ENCODE measurements around the gene DRAXIN. TPM values are rescaled to one million over a fixed set of nuclear protein-coding genes. Genes with fewer than 3 reads are reported as not detected.

The DRAXIN gene
- total RNA-seq, 1 donor from 2014 or later, result 137 TPM

DNA sequence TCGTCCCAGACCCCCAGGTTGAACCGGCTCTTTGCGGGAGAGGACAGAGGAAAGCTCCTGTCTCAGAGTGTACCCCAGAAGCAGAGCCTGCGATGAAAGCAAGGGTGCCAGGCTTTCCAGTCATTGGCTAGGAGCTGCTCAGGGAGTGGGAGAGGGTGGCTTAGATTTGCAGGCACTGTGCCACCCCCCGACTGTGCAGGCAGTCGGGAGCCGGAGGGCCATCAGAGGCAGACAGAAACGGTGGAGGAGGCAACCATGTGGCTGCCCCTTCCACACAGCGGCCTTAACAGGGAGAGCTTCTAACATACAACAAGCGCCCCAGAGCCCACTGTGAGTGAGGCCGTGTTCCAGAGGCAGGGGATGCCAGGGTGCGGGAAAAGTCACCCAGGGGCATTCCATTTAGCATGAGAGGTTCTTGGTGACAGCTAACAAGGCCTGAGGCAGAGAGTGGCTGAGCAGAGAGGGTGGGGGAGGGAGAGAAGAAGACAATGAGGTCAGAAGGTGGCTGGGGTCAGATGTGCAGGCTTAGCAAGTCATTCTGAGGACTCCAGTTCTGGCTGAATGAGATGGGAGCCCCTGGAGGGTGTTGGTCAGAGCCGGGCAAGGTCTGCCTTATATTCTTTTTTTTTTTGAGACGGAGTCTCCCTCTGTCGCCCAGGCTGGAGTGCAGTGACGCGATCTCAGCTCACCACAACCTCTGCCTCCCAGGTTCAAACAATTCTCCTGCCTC, 61.0 kb downstream of the DRAXIN start:
- FAIRE-seq (no peak), DNase-seq (ENCODE audit: low spot score in 2 of 2) (no peak)

DNA sequence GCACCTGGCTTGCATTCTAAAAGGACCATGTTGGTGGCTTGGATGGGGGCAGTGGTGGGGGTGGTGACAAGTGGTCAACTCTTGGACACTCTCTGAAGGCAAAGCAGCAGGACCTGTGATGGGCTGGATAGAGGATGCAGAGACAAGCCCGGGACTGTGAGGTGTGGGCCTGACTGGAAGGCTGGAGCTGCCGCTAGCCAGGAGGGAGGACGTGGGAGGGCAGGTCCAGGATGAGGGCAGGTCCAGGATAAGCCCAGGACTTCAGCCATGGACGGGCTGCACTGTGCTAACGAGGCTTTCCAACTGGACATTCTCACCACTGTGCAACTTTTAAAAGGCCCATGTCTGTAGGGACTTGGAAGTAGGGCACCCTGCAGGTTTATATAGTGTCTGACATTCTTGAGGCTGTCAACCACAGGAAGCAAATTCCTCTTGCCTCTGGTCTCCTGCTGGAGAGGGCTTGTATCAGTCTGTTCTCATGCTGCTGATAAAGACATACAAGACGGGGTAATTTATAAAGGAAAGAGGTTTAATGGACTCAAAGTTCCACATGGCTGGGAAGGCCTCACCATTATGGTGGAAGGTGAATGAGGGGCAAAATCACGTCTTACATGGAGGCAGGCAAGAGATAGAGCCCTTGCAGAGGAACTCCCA, 62.2 kb downstream of the DRAXIN start:
- no peak for FAIRE-seq
- no peak for DNase-seq (ENCODE audit: low spot score in 2 of 2)

DNA sequence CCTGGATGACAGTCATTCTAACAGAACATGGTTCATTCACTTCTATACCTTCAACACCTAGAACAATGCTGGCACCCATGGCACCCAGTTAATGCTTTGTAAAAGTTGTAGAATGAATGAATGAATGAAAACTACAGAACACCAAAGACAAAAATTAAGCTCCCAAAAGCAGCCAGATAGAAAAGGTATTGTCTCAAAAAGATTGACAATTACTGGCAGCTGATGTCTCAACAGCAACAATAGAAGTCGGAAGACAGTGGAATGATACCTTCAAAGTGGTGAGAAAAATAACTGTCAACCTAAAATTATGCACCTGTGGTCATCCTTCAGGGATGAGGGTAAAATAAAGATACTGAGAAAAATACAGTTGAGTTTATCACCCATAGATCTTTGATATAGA, 65.5 kb downstream of the DRAXIN start:
- FAIRE-seq (no peak), DNase-seq (ENCODE audit: low spot score in 2 of 2) (no peak)

DNA sequence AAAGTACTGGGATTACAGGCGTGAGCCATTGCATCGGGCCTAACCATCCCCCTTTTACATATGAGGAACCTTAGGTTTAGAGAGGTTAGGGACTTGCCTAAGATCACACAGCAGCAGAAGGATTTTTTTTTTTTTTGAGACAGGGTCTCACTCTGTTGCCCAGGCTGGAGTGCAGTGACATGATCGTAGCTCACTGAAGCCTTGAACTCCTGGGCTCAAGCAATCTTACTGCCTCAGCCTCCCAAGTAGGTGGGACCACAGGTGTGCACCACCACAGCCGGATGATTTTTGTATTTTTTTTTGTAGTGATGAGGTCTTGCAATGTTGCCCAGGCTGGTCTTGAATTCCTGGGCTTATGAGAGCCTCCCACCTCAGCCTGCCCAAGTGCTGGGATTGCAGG, 68.3 kb downstream of the DRAXIN start:
- no peak for FAIRE-seq
- no peak for DNase-seq (ENCODE audit: low spot score in 2 of 2)

DNA sequence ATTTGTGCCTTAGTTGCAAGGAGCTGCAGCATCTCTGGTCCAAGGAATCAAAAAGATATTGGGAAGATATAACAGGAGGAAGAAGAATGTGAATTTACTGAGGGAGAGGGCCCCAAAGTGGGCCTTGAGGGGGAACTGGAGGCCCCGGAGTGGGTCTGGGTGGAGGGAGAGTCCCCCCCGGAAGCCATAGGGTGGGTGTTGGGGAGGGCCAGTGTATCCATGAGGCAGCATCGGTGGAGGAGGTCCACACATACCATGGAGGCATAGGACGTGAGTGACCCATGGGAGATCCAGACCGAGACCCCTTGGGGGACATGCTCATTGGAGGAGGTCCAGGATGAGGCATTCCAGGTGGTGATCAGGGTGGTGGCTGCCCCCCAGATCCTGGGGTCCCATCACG, 69.8 kb downstream of the DRAXIN start:
- no peak for DNase-seq (ENCODE audit: low spot score in 2 of 2)
- no peak for FAIRE-seq

DNA sequence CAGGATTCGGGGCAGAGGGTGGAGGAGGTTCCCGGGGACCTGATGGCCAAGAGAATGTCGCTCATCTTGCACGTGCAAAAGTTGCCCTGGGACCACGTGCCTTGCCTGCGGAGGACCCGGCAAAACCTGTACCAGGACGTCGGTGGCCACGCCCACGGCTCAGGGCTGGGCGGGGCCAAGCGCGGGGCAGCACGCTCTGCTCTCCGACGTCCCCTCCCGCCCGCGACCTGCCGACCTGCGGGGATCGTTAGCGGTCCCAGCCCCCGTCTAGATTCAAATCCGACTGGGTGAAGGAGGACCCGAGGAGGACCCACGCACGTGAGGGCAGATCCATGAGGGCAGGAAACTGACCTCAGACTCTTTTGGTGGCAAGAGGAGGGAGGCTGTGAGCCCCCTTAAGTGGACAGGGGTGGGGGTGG, 70.5 kb downstream of the DRAXIN start, which contains the start of gene C1orf167:
C1orf167 (plus strand) TSS at position 206 of the 419 bp plus-strand sequence. CDS start 2,208 bp downstream, outside the sequence.
- FAIRE-seq (no peak), DNase-seq (ENCODE audit: low spot score in 2 of 2) (no peak)

DNA sequence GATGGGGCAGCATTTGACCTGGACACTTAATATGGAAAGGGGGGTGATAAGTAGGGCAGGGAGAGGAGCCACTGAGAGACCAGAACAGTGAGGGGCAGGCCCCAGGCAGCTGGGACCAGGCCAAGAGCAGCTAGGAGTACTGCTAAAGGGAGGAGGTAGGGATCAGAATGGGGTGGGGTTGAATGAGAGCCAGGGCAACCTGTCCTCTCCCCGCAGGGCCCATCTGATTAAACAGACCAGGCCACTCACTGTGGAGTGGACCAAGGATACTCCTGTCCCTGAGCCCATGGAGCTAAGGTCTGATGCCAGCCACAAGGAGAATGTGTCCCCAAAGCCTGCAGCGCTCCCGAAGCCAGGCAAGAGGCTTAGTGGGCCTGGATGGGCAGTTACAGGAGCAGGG, 72.6 kb downstream of the DRAXIN start:
- DNase-seq (ENCODE audit: low spot score in 2 of 2), result no peak
- no peak for FAIRE-seq

DNA sequence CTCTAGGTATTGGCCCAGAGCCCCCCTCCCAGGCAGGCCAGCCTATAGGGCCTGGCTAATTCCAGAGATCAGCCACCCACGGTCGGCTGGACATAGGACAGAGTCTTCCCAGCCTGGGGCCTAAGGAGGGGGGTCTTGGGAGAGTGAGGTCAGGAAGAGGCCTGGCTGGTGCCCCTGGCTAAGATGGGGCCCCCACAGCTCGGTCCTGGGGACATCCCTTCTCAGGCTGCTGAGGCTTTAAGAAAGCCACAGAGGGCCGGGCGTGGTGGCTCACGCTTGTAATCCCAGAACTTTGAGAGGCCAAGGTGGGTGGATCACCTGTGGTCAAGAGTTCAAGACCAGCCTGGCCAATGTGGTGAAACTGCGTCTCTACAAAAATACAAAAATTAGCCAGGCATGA, 73.0 kb downstream of the DRAXIN start:
- DNase-seq (ENCODE audit: low spot score in 2 of 2) (no peak), FAIRE-seq (no peak)

DNA sequence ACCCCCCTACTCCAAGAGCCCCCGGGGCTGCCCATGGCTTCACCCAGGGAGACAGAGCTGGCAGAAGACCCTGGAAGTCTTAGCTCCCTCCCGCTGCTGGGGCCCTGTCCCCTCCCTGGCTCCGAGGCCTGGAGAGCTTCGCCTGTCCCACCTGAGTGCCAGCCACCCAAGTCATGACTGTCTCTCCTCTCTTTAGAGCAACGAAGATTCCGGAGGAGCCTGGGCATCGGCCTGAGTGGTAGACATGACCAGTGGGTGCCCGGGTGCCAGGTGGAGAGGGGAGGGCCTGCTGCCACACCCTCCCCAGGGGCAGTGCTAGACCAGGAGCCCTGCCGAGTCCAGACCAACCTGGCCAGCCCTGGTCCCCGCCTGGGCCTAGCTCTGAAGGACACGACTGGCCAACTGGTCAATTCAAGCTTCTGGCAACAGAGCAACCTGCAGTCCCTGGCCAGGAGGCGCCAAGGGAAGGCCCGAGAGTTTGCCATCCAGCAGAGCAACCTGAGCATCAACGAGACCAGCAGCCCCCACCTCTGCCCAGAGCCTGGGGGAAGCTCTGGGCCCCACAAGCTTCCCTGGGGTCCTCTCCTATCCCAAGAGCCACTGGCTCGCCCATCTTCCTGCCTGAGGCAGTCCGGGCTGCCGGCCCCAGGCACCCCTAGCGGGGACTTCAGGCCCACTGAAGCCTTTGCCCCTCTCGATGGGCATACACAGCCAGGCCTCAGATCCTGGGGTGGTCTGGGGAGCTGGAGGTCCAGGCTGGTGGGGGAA, 74.3 kb downstream of the DRAXIN start:
- no peak for FAIRE-seq
- DNase-seq (ENCODE audit: low spot score in 2 of 2), result no peak

DNA sequence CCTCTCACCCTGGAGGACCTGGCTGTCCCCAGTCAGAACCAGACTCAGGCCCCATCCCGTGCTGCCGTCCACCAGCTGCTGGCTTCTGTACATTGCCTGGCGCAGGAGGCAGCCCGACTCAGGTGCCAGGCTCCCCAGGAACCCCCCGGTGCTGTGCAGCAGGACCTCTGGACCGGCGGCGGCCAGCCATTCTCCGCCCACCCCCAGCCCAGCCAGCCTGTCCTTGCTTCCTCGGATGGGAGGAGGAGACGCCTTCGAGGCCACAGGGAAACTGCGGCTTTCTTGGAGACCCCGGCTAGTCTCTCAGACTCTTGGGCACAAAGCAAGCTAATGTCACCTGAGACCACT, 74.9 kb downstream of the DRAXIN start:
- FAIRE-seq, result no peak

DNA sequence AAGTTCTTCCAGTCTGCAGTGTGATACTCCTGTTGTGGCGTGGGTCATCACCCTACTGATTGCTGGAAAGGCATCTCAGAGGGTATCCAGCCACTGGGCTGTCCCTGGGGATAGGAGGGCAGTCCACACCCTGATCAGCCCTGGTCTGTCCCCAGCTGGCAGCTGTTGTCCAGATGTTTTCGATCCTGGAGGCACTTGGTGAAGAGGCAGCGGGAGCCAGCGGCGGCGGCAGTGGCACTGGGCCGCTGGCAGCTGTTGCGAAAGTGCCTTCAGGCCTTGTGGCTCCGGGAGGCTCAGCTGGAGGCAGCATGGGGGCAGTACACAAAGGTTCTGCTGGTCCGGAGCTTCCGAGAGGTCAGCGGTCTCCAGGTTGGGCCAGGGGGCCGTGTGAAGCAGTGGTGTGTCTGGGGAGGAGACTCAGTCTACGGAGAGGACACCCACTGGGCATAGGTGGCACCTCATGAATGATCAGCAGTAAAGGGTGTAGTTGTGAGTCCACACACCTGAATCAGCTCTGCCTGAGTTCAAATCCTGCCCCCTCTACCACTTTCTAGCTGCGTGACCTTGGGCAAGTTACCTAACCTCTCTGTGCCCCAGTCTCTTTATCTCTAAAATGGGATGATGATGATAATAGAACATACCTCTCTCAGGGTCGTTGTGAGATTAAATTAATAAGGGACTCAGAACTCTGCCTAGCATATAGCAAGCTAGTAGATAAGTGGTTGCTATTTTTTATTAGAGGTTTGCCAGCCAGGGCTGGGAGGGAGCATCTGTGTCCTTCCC, 76.6 kb downstream of the DRAXIN start:
- DNase-seq (ENCODE audit: low spot score in 2 of 2) (no peak), FAIRE-seq (no peak)

More for the DNA sequence above, 74.9 kb downstream of the DRAXIN start:
- DNase-seq (ENCODE audit: low spot score in 2 of 2), result no peak

DNA sequence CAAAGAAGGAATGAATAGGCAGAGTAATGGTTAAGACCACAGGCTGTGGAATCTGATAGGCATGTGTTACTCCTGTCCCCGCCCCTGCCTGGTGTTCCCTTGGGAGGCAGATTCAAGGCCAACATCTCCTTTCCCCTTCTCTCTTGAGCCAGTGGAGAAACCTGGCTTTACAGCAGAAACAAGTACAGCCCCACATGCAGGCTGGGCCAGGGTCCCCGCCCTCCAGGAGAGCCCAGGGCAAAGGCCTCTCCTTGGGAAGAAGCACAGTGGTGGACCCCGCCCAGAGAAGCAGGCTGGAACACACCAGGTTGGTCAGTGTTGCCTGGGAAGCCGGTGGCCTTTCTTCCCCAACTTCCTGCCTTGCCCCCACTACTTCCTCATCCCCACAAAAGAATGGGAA, 77.3 kb downstream of the DRAXIN start:
- FAIRE-seq, result no peak
- DNase-seq (ENCODE audit: low spot score in 2 of 2), result no peak

DNA sequence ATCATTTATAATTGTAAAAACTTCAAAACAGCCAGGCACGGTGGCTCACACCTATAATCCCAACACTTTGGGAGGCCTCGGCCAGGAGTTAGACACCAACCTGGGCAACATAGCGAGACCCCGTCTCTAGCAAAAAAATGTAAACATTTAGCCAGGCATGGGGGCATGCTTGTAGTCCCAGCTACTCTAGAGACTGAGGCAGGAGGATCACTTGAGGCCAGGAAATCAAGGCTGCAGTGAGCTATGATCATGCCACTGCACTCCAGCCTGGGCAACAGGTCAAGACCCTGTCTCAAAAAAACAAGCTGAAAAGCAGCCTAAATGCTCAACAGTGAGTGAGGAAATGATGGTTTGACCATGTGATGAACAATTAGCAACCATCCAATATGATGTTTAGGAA, 77.8 kb downstream of the DRAXIN start:
- DNase-seq (ENCODE audit: low spot score in 2 of 2) (no peak), FAIRE-seq (no peak)

DNA sequence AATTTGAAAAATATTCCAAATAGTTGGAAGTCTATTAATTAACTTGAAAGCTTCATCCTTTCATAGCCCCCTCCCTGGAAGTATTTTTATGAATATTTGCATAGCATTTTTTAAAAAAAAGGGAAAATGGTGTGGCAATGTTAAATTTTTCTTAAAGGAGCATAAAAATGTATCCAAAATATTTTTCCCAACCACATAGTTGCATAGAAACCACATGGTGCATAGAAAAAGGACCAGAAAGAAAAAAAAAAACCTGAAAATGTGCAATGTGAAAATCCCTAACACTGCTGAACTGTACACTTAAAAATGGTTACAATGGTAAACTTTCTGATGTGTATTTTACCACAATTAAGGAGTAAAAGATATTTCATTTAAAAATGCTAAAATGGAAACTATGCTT, 78.5 kb downstream of the DRAXIN start:
- DNase-seq (ENCODE audit: low spot score in 2 of 2), result no peak
- FAIRE-seq, result no peak

DNA sequence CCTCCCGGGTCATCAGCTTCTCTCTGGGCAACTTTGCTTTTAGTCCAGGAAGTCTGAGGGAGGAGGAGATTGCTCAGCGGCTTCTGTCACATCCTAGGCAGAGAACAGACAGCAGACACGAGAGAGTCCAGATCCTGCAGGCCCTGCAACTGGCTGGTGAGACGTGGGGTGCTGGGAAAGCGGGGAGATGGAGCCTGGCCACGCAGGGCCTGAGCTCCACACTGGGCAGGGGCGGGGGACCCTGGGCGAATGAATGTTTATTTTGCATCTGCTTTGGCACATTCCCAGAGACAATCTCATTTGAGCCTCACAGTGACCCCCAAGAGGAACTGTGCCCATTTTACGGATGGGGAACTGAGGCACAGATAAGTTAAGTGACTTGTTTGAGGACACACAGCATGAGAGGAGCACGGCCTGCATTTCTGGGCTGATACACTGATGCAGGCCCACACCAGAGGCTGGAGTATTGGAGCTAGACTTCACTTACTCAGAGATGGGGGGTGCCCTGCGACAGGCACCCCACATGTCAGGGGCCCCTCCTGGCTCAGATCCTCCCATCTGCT, 80.1 kb downstream of the DRAXIN start:
- FAIRE-seq (no peak), DNase-seq (ENCODE audit: low spot score in 2 of 2) (no peak)

DNA sequence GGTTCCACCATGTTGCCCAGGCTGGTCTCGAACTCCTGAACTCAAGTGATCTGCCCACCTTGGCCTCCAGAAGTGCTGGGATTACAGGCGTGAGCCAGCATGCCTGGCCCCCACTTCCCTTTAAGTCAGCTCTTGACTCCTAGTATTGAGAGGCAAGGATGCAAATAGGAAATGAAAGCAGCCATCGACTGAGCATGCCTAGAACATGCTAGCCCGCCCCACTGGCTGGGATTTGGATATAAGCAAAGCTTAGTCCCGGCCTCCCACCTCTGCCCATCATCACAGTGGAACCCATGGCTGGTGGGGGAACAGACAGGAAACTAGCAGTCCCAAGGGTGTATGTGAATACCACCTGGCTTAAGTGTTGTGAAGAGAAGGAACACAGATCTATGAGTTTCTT, 80.9 kb downstream of the DRAXIN start:
- FAIRE-seq (no peak), DNase-seq (ENCODE audit: low spot score in 2 of 2) (no peak)

DNA sequence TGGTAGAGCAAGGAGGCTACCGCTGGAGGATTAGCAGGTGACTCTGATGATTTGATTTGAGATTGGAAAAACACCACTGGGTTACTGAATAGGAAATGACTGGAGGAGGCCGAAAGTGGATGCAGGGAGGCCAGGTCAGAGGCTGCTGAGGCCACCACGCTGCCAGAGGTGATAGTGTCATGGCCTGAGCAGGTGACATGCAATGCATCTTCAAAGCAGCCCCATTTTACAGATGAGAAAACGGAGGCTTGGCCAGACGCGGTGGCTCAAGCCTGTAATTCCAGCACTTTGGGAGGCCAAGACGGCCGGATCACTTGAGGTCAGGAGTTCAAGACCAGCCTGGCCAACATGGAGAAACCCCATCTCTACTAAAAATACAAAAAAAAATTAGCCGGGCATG, 83.2 kb downstream of the DRAXIN start:
- DNase-seq (ENCODE audit: low spot score in 2 of 2) (no peak), FAIRE-seq (no peak)
